Thyroid gland (tissue), 4 donors: Measurements from ENCODE around the gene GARIN5A.

Source experiments
- POLR2A ChIP-seq, 2 donors: fragments of 450-650 bp; IDR thresholded peaks; one replicate each; pipeline ENCODE4 v1.6.1; 2017; ENCODE audit warnings: antibody characterized with exemption in 2 of 2, mild to moderate bottlenecking in 2 of 2, moderate library complexity in 1 of 2
- TF ChIP-seq, protein P1 (sequence below), 6 experiments: fragments of 200-600 bp in 3 of 6; fragments of 450-650 bp in 3 of 6; sonication (generic) in 3 of 6; IDR thresholded peaks; one replicate each; pipeline ENCODE4 v1.5.1; 2016 to 2019; ENCODE audit warnings: antibody characterized with exemption in 6 of 6, mild to moderate bottlenecking in 2 of 6, inconsistent platforms in 1 of 6, moderate library complexity in 1 of 6

DNA sequence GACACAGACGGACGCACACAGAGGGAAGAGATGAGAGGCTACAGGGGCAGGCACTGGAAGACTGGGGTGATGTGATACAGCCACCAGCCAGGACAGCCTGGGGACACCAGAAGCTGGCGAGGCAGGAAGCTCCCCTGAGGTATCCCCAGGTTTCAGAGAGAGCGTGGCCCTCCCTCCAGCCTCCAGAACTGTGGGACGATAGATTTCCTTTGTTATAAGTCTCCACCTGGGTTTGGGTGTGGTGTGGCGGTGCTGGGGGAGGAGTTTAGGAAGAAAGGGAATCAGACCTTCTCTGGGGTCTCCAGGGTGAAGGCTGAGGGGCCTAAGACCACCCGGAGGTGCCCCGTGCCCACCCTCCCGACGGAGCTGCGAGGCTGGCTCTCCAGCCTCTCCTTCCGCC, 39.8 kb upstream of the GARIN5A start:
- no peak for TF ChIP-seq POLR2A (IDR thresholded peaks at IDR 0.05)
- TF ChIP-seq, protein P1, sequence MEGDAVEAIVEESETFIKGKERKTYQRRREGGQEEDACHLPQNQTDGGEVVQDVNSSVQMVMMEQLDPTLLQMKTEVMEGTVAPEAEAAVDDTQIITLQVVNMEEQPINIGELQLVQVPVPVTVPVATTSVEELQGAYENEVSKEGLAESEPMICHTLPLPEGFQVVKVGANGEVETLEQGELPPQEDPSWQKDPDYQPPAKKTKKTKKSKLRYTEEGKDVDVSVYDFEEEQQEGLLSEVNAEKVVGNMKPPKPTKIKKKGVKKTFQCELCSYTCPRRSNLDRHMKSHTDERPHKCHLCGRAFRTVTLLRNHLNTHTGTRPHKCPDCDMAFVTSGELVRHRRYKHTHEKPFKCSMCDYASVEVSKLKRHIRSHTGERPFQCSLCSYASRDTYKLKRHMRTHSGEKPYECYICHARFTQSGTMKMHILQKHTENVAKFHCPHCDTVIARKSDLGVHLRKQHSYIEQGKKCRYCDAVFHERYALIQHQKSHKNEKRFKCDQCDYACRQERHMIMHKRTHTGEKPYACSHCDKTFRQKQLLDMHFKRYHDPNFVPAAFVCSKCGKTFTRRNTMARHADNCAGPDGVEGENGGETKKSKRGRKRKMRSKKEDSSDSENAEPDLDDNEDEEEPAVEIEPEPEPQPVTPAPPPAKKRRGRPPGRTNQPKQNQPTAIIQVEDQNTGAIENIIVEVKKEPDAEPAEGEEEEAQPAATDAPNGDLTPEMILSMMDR (IDR thresholded peaks at IDR 0.05): no peak
